DOHH2 (cell line): ENCODE measurements around the gene SPIN2A.
"Not testable (repeated sequence)": the region's sequence is repeated elsewhere in the genome, so short reads cannot be mapped to it uniquely, and the experiment has no call there.

Experiments used
- H3F3A ChIP-seq: fragments of 200-600 bp; sonication (generic), shearing (Covaris generic); 2 replicates; pipeline ENCODE4 v1.6.0; 2016; ENCODE audit warnings: antibody characterized with exemption, mild to moderate bottlenecking; ENCODE audit not compliant: control insufficient read depth, insufficient read depth
- H3K27ac ChIP-seq: fragments of 200-600 bp; sonication (generic); 2 replicates; pipeline ENCODE4 v1.5.1; 2014; ENCODE audit warnings: low read depth, mild to moderate bottlenecking, low read length, moderate library complexity
- H3K27me3 ChIP-seq: fragments of 200-600 bp; sonication (generic); 2 replicates; pipeline ENCODE4 v1.6.1; 2014; ENCODE audit warnings: mild to moderate bottlenecking, low read length, mixed read lengths; ENCODE audit not compliant: control insufficient read depth
- H3K36me3 ChIP-seq: fragments of 200-600 bp; sonication (generic); 2 replicates; pipeline ENCODE4 v1.6.1; 2014; ENCODE audit warnings: mild to moderate bottlenecking, low read length, moderate library complexity, mixed read lengths; ENCODE audit not compliant: control insufficient read depth
- H3K4me1 ChIP-seq: fragments of 200-600 bp; sonication (generic); 2 replicates; pipeline ENCODE4 v1.6.1; 2014; ENCODE audit warnings: mild to moderate bottlenecking, low read length, mixed read lengths; ENCODE audit not compliant: control insufficient read depth
- H3K4me2 ChIP-seq: fragments of 200-600 bp; sonication (generic); 2 replicates; pipeline ENCODE4 v1.6.0; 2014; ENCODE audit warnings: mild to moderate bottlenecking, low read length, moderate library complexity
- H3K4me3 ChIP-seq: fragments of 200-600 bp; sonication (generic); 2 replicates; pipeline ENCODE4 v1.5.1; 2014; ENCODE audit warnings: mild to moderate bottlenecking, low read length, mixed read lengths
- H3K79me2 ChIP-seq: fragments of 200-600 bp; sonication (generic); 2 replicates; pipeline ENCODE4 v1.6.1; 2014; ENCODE audit warnings: mild to moderate bottlenecking, low read length, mixed read lengths; ENCODE audit not compliant: control insufficient read depth
- H3K9me2 ChIP-seq: fragments of 200-600 bp; sonication (generic); replicated peaks from 2 replicates; pipeline ENCODE4 v1.6.1; 2014; ENCODE audit warnings: mild to moderate bottlenecking, low read length, mixed read lengths; ENCODE audit not compliant: control insufficient read depth
- H3K9me3 ChIP-seq: fragments of 200-600 bp; sonication (generic); 2 replicates; pipeline ENCODE4 v1.6.1; 2014; ENCODE audit warnings: antibody characterized with exemption, low read length, mixed read lengths; ENCODE audit not compliant: control insufficient read depth, insufficient read depth
- H4K20me1 ChIP-seq: fragments of 200-600 bp; sonication (generic); 2 replicates; pipeline ENCODE4 v1.6.0; 2014; ENCODE audit warnings: low read depth, mild to moderate bottlenecking, antibody characterized with exemption, low read length, moderate library complexity; ENCODE audit not compliant: control insufficient read depth, insufficient read depth
- EZH2phosphoT487 ChIP-seq: fragments of 200-600 bp; sonication (generic); IDR thresholded peaks from 2 replicates; pipeline ENCODE4 v1.6.1; 2017; ENCODE audit warnings: borderline replicate concordance, mild to moderate bottlenecking, antibody characterized with exemption, low read length, moderate library complexity, mixed read lengths
- TF ChIP-seq, protein P1 (sequence below): fragments of 200-600 bp; sonication (generic); IDR thresholded peaks from one replicate; pipeline ENCODE4 v1.5.1; 2014; ENCODE audit warnings: antibody characterized with exemption, mild to moderate bottlenecking, low read depth, low read length; ENCODE audit not compliant: poor library complexity, severe bottlenecking

SPIN2A gene

DNA sequence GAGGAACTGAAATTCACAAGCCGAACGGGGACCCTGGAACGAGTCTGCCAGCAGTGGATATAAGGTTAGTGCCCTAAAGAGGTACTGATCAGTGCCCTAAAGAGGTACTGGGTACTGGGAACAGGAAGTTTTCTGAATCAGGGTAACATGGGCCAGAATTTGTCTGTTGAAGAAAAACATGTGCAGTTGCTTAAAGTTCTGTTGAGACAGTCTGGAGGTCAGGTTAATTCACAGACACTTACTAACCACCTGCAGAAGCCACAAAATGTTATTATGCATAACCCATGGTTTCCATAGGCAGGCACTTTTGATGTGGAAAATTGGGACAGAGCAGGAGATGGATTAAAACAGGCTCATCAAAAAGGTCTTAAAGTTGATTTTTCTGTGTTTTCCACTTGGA lies 33.7 kb downstream of the SPIN2A start:
- no peaks in the 10 kb centered on the region for H3K9me3 ChIP-seq
- no peaks in the 10 kb centered on the region for H3K4me1 ChIP-seq
- no peak overlapping the region for H3K27ac ChIP-seq
- no peaks in the 10 kb centered on the region for H3K36me3 ChIP-seq
- TF ChIP-seq, protein P1, sequence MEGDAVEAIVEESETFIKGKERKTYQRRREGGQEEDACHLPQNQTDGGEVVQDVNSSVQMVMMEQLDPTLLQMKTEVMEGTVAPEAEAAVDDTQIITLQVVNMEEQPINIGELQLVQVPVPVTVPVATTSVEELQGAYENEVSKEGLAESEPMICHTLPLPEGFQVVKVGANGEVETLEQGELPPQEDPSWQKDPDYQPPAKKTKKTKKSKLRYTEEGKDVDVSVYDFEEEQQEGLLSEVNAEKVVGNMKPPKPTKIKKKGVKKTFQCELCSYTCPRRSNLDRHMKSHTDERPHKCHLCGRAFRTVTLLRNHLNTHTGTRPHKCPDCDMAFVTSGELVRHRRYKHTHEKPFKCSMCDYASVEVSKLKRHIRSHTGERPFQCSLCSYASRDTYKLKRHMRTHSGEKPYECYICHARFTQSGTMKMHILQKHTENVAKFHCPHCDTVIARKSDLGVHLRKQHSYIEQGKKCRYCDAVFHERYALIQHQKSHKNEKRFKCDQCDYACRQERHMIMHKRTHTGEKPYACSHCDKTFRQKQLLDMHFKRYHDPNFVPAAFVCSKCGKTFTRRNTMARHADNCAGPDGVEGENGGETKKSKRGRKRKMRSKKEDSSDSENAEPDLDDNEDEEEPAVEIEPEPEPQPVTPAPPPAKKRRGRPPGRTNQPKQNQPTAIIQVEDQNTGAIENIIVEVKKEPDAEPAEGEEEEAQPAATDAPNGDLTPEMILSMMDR, result no peak
- TF ChIP-seq EZH2phosphoT487, result no peak
- no peaks in the 10 kb centered on the region for H3K27me3 ChIP-seq
- H3K4me2 ChIP-seq, result no peak overlapping the region
- no peaks in the 10 kb centered on the region for H3F3A ChIP-seq
- no peaks in the 10 kb centered on the region for H4K20me1 ChIP-seq
- H3K79me2 ChIP-seq, result no peaks in the 10 kb centered on the region
- no peak overlapping the region for H3K4me3 ChIP-seq
- H3K9me2 ChIP-seq, result no peaks in the 10 kb centered on the region

DNA sequence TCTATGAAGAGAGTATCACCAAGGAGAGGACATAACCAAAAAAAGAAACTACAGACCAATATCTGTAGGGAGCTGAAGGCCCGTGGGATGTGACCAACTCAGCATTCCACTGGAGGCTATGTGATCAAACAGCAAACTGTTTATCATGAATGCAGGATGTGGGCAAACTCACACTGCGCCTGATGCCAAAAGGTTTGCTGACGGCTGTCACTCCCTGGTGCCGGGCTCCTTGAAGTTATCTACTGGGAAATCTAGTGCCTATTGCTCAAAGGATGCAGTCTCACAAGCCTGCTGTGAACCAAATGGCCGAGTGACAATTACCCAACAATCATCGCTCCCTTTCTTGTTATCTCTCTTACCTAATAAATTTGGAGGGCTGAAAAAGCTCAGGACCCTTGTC lies 34.3 kb downstream of the SPIN2A start:
- not testable (repeated sequence) for H3K9me3 ChIP-seq, H3K27me3 ChIP-seq, H3K36me3 ChIP-seq, H3K9me2 ChIP-seq, H3K79me2 ChIP-seq, H3K4me2 ChIP-seq, H3F3A ChIP-seq, H3K27ac ChIP-seq, H3K4me1 ChIP-seq, H3K4me3 ChIP-seq, H4K20me1 ChIP-seq
